IgD-negative memory B cell (primary cell): Measurements from ENCODE around the gene SASH1. TPM values are rescaled to one million over a fixed set of nuclear protein-coding genes. Genes with fewer than 3 reads are reported as not detected.

Experiments used
- H3K27ac Mint-ChIP-seq, 3 donors: one replicate each; pipeline ENCODE4 v1.8.0; 2020 to 2022; ENCODE audit warnings: mild to moderate bottlenecking in 3 of 3, mixed read lengths in 3 of 3, moderate library complexity in 1 of 3
- H3K27me3 Mint-ChIP-seq: one replicate; pipeline ENCODE4 v1.8.0; 2021; ENCODE audit warnings: mixed read lengths
- H3K36me3 Mint-ChIP-seq: one replicate; pipeline ENCODE4 v1.8.0; 2020; ENCODE audit warnings: mild to moderate bottlenecking, mixed read lengths
- H3K4me1 Mint-ChIP-seq, 3 donors: one replicate each; pipeline ENCODE4 v1.8.0; 2020 to 2022; ENCODE audit warnings: mixed read lengths in 3 of 3, mild to moderate bottlenecking in 1 of 3
- H3K4me3 Mint-ChIP-seq, 4 donors: one replicate each; pipeline ENCODE4 v1.8.0; 2020 to 2022; ENCODE audit warnings: mild to moderate bottlenecking in 4 of 4, mixed read lengths in 4 of 4, moderate library complexity in 3 of 4
- H3K9me3 Mint-ChIP-seq, 3 donors: one replicate each; pipeline ENCODE4 v1.8.0; 2020 to 2021; ENCODE audit warnings: mixed read lengths in 3 of 3, mild to moderate bottlenecking in 1 of 3
- polyA plus RNA-seq: library from polyadenylated mRNA; unstranded; fragments of 300-500 nt; fragmentation: Illumina TruSeq; gene quantifications from one replicate; pipeline ENCODE4 v1.2.3, GENCODE V29; 2021

Gene SASH1
- polyA plus RNA-seq, 1 donor from 2014 or later, result 0.55 TPM

- H3K27me3 Mint-ChIP-seq, result peaks cover 14% of the 10 kb centered on the region
- no peak overlapping the region for H3K27ac Mint-ChIP-seq
- H3K4me1 Mint-ChIP-seq, result peaks cover 0 to under 1% (median 0%) of the 10 kb centered on the region in 3 donors
- H3K36me3 Mint-ChIP-seq, result peaks cover 1% of the 10 kb centered on the region
- H3K4me3 Mint-ChIP-seq, result no peak overlapping the region
- no peaks in the 10 kb centered on the region for H3K9me3 Mint-ChIP-seq
Measured at GRCh38 chr6:148470606-148471465, 128.2 kb downstream of the SASH1 start.

DNA sequence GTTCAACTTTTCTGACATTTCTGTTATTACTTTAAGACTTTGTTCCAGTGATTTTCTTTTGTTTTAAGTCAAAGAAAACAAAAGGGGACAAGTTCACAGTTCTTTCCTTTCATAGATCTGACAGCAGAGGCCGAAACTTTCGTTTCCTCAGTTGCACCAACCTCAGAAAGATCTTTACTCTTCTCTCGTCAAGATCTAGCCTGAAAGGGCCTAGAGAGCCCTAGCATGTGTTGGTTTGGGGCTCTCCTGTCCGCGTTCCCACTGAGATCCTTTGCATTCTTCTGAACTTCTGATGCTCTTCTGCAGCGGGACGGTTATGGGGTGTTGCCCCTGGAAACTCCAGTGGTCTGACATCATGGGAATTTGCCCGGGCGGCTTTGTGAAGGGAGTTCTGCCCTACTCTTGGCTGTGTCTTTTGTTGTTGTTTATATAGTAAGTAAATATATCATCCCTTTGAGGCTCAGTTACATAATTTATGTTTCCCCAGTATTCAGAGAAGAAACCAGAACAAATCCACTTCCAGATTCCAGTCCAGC lies 129.1 kb downstream of the SASH1 start:
- Mint-ChIP-seq H3K4me1 (peaks cover 0 to 1% (median 0%) of the 10 kb centered on the region in 3 donors), H3K27me3 (peaks cover 14% of the 10 kb centered on the region), H3K36me3 (peaks cover 3% of the 10 kb centered on the region), H3K9me3 (no peaks in the 10 kb centered on the region), H3K4me3 (no peak overlapping the region), H3K27ac (no peak overlapping the region)

- Mint-ChIP-seq H3K27me3 (peaks cover 10% of the 10 kb centered on the region), H3K27ac (no peak overlapping the region), H3K4me1 (peaks cover 0 to 1% (median 0%) of the 10 kb centered on the region in 3 donors), H3K36me3 (peaks cover 3% of the 10 kb centered on the region), H3K4me3 (no peak overlapping the region), H3K9me3 (no peaks in the 10 kb centered on the region)
Measured at GRCh38 chr6:148472171-148473105, 129.8 kb downstream of the SASH1 start.

DNA sequence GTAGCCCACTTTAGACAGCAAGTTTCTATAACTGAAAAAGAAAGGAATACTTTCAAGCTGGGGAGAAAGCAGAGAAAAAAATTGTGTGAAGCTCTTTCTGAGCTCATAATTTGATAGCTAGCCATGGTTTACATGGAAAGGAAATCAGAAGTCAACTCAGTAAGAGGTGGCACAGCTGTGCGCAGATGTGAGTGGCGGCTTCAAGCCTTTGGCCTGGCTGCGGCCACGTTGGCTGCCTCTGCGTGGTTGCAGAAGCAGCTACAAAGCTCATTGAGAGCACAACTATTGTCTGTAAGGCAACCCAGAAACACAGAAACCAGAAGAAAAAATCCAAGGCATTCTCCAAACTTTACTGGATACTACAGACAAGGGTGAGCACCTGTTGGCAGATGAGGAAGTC lies 136.9 kb downstream of the SASH1 start:
- Mint-ChIP-seq H3K27me3 (peaks cover 2% of the 10 kb centered on the region), H3K27ac (no peak overlapping the region), H3K36me3 (peaks cover 1% of the 10 kb centered on the region), H3K9me3 (no peaks in the 10 kb centered on the region), H3K4me1 (peaks cover 0 to 1% (median 1%) of the 10 kb centered on the region in 3 donors), H3K4me3 (no peak overlapping the region)

DNA sequence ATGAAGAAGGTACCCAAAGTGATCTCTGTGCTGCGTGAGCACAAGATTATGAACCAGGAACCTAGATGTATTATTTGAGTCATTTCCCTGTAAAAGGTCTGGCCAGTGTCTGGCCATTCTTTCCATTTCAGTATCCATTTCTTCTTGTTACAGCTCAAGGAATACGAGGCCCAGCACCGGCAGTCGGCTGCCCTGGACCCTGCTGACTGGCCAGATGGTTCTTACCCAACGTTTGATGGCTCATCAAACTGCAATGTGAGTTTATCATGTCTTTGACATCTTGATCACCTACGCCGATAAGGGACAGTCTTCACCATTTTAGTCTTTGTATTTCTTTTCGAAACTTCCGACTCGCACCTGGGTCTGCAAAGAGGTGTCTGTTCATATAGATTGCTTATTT lies 144.8 kb downstream of the SASH1 start:
- H3K27me3 Mint-ChIP-seq, result peaks cover 5% of the 10 kb centered on the region

DNA sequence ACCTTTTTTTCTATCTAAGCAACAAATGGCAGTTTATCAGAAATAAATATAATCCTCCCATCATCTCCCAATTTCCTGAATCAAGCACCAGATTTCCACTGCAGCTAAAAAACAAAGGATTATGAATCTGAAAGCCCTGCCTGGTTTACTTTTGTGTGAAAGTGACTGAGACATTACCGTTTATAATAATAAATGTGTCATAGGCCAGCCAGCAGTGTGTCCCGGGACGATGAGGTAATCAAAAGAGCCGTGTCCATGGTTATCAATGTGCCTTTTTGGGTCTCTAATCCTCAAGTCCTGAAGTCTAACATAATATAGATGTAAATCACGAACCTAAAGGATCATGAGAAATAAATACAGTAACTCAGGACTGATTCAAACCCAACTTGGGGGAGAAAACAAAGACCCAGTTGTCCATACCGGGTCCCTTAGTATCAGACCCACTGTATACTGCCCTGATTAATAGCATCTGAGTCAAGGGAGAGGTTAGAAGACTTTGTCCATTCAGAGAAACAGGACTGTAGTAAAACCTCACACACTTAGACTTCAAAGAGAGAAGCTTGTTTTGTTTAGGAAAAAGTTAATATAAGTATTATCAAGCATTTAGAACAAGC lies 149.1 kb downstream of the SASH1 start:
- Mint-ChIP-seq H3K9me3 (peaks cover 0 to 5% (median 0%) of the 10 kb centered on the region in 3 donors), H3K36me3 (no peaks in the 10 kb centered on the region), H3K4me1 (peaks cover 0 to 3% (median 0%) of the 10 kb centered on the region in 3 donors)

More for the DNA sequence above, 144.8 kb downstream of the SASH1 start:
- Mint-ChIP-seq H3K4me3 (no peak overlapping the region), H3K36me3 (no peaks in the 10 kb centered on the region), H3K27ac (no peak overlapping the region), H3K4me1 (peaks cover 0 to 1% (median 0%) of the 10 kb centered on the region in 3 donors), H3K9me3 (peaks cover 0 to 3% (median 0%) of the 10 kb centered on the region in 3 donors)

GRCh38 chr6:148492654-148493290 lies 150.1 kb downstream of the SASH1 start:
- Mint-ChIP-seq H3K4me3 (no peak overlapping the region), H3K9me3 (peaks cover 0 to 5% (median 0%) of the 10 kb centered on the region in 3 donors), H3K27ac (no peak overlapping the region), H3K27me3 (peaks cover 12% of the 10 kb centered on the region), H3K4me1 (peaks cover 0 to 3% (median 0%) of the 10 kb centered on the region in 3 donors), H3K36me3 (no peaks in the 10 kb centered on the region)

More for the DNA sequence above, 149.1 kb downstream of the SASH1 start:
- H3K4me3 Mint-ChIP-seq, result no peak overlapping the region
- no peak overlapping the region for H3K27ac Mint-ChIP-seq
- H3K27me3 Mint-ChIP-seq, result peaks cover 12% of the 10 kb centered on the region

DNA sequence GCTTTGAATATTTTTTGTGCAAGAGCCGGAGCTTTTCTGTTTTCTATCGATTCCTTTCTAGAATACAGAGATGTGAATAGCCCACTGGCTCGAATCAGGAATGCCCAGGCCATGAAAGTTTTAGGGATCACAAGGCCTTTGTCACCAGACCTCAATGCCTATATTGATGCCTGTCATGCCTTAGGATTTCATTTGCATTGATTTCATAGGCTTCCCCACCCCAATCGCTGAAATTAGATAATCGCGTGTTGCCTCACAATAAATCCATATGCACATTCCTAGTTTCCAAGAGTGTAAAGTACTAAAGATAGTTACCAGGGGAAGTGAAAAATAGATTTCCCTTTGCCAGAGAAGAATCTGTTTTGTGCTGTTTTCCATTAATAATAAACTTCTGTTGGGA lies 150.8 kb downstream of the SASH1 start:
- Mint-ChIP-seq H3K9me3 (peaks cover 0 to 5% (median 0%) of the 10 kb centered on the region in 3 donors), H3K36me3 (no peaks in the 10 kb centered on the region), H3K27ac (no peak overlapping the region), H3K27me3 (peaks cover 12% of the 10 kb centered on the region), H3K4me3 (no peak overlapping the region), H3K4me1 (peaks cover 0 to 3% (median 0%) of the 10 kb centered on the region in 3 donors)

GRCh38 chr6:148494226-148494625 lies 151.6 kb downstream of the SASH1 start:
- Mint-ChIP-seq H3K27me3 (peaks cover 12% of the 10 kb centered on the region), H3K9me3 (peaks cover 0 to 2% (median 0%) of the 10 kb centered on the region in 3 donors), H3K4me3 (no peak overlapping the region), H3K4me1 (peaks cover 0 to 3% (median 0%) of the 10 kb centered on the region in 3 donors), H3K36me3 (no peaks in the 10 kb centered on the region), H3K27ac (no peak overlapping the region)

- H3K27ac Mint-ChIP-seq, result no peak overlapping the region
- peaks cover 0 to 2% (median 0%) of the 10 kb centered on the region in 3 donors for H3K9me3 Mint-ChIP-seq
- H3K4me1 Mint-ChIP-seq, result peaks cover 0 to 3% (median 0%) of the 10 kb centered on the region in 3 donors
- no peaks in the 10 kb centered on the region for H3K36me3 Mint-ChIP-seq
- peaks cover 12% of the 10 kb centered on the region for H3K27me3 Mint-ChIP-seq
- H3K4me3 Mint-ChIP-seq, result no peak overlapping the region
Measured at GRCh38 chr6:148495029-148495428, 152.4 kb downstream of the SASH1 start.

DNA sequence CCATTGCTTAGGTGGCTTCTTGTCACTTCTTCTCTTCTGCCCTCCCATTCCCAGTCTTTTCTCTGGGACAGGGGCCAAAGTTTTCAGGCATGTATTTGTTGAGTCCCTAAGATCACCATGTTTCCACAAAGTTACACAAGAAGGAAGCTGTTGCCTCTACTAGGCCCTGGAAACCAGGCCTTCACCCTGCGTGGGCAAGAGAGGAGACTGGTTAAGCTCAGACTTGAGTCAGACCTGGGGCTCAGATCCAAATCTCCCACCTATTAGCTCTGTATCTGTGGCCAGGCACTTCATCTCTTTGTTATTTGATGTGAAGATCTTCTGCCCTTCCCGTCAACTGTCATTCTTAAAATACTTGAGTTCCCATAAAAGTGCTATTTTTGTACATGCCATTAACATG lies 154.6 kb downstream of the SASH1 start:
- H3K36me3 Mint-ChIP-seq, result no peaks in the 10 kb centered on the region
- peaks cover 10% of the 10 kb centered on the region for H3K27me3 Mint-ChIP-seq
- H3K4me1 Mint-ChIP-seq, result peaks cover 0 to 3% (median 0%) of the 10 kb centered on the region in 3 donors
- H3K4me3 Mint-ChIP-seq, result no peak overlapping the region
- H3K9me3 Mint-ChIP-seq, result peaks cover 0 to 2% (median 0%) of the 10 kb centered on the region in 3 donors
- H3K27ac Mint-ChIP-seq, result no peak overlapping the region

- H3K4me3 Mint-ChIP-seq, result no peak overlapping the region
- peaks cover 9% of the 10 kb centered on the region for H3K27me3 Mint-ChIP-seq
- H3K36me3 Mint-ChIP-seq, result no peaks in the 10 kb centered on the region
Measured at GRCh38 chr6:148497717-148498116, 155.1 kb downstream of the SASH1 start.

GRCh38 chr6:148500402-148500801 lies 157.8 kb downstream of the SASH1 start:
- Mint-ChIP-seq H3K27ac (no peak overlapping the region), H3K27me3 (peaks cover 8% of the 10 kb centered on the region), H3K4me3 (no peak overlapping the region), H3K9me3 (no peaks in the 10 kb centered on the region), H3K4me1 (no peaks in the 10 kb centered on the region), H3K36me3 (no peaks in the 10 kb centered on the region)

More at GRCh38 chr6:148497717-148498116, 155.1 kb downstream of the SASH1 start:
- peaks cover 0 to 2% (median 0%) of the 10 kb centered on the region in 3 donors for H3K9me3 Mint-ChIP-seq
- H3K4me1 Mint-ChIP-seq, result peaks cover 0 to 3% (median 0%) of the 10 kb centered on the region in 3 donors
- no peak overlapping the region for H3K27ac Mint-ChIP-seq

- no peak overlapping the region for H3K4me3 Mint-ChIP-seq
- no peak overlapping the region for H3K27ac Mint-ChIP-seq
- no peaks in the 10 kb centered on the region for H3K9me3 Mint-ChIP-seq
- H3K4me1 Mint-ChIP-seq, result no peaks in the 10 kb centered on the region
- peaks cover 4% of the 10 kb centered on the region for H3K27me3 Mint-ChIP-seq
- no peaks in the 10 kb centered on the region for H3K36me3 Mint-ChIP-seq
Measured at GRCh38 chr6:148501178-148501590, 158.5 kb downstream of the SASH1 start.
